Stimulated activated CD4-positive, alpha-beta T cell treated with anti-CD3 and anti-CD28 coated beads, Interleukin-4, amount 100 ng/mL, for 4 hours (primary cell): ENCODE results near the gene MED14.
A peak's percentile ranks its signal among the peaks of the same experiment; 100 is the strongest.
"Not testable (repeated sequence)": the region's sequence is repeated elsewhere in the genome, so short reads cannot be mapped to it uniquely, and the experiment has no call there.

Experiments
- DNase-seq, 2 experiments: peaks; one replicate each; pipeline ENCODE4 v3.0.0-alpha.2; 2020

MED14 gene

DNA sequence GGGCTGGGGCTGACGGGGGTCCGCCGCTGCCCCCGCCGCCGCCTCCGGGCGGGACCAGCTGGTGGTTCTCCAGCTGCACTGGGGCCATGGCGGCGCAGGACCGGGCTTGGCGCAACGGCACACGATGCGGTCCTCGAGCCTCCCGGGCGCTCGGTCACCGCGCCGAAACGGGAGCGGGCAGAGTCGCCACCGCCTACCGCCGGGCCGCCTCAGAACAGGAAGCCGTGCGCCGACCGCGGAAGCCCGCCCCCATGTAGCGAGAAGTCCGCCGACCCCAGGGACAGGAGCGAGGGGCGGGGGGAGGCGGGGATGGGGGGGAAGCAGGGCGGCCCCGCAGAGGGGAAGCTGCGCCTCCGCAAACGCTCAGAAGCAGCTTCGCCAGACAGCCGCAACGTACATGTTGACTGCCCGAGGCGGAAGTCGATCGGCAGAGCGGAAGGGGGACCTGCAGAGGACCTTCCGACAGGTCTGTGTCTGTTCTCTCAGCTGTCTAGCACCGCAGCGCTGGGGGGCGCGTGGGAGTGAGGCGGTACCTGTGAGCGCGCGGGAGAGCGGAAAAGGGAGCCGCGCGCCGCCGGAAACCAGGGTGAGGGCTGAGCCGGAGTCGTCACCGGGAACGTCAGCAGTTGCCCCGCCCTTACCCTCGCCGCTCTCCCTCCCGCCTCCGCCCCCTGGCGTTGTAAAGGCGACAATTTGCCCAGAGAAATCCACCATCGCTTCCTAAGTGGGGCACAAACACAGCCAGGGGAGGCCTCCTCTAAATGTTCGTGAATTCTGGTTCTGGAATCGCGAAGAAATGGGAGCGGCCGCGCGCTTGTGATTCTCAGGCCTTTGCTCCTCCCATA is at the start of gene MED14:
Gene MED14, minus strand, starts transcription at position 218 of the 845 bp plus-strand sequence. Its CDS starts 130 bp downstream, at position 88.
- peak; percentile 85 to 90 for DNase-seq

DNA sequence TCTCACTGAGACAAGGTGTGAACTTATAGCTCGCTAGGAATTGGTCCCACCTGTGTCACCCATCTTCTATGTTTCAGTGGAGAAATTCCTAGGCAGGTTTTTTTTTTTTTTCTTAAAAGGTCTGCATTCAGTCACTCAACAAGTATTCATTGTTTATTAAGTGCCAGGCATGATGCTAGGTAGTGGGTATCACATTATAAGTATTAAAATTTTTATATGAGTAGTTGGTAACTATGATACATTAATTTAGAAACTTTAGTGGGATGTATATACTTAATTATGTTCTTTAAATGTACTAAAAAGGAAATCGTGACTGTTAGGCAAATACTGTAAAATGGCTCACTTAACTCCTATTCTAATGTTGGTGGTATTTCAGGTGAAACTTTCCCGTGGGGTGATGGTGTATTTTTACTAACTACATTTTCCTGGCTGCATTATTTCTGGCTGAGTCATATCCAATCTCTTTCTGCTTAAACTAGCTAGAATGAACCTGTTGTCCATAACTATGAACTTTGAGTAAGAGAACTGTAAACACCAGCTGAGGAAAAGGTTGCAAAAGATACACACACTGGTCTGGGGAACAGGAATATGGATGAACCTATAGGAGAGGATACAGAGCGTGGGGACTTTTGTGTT is 49.3 kb upstream of the MED14 start:
- DNase-seq: no peak

DNA sequence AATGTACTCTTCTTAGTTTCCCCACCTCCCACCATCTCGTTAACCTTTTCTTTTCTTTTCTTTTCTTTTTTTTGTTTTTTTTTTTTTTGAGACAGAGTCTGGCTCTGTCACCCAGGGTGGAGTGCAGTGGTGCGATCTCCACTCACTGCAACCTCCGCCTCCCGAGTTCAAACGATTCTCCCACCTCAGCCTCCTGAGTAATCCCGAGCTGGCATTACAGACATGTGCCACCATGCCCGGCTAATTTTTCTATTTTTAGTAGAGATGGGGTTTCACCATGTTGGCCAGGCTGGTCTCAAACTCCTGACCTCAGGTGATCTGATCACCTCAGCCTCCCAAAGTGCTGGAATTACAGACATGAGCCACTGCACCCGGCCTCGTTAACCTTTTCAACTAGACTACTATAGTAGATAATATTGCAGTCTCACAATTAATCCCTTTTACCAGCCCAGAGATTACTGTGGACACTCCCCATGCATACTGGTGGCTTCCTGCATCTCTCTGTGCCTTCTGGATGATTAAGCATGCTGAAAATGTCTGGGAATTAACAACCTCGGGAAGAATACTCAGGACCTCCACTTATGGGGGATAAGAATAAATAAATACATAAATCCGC is 47.4 kb upstream of the MED14 start:
- DNase-seq: not testable (repeated sequence)

DNA sequence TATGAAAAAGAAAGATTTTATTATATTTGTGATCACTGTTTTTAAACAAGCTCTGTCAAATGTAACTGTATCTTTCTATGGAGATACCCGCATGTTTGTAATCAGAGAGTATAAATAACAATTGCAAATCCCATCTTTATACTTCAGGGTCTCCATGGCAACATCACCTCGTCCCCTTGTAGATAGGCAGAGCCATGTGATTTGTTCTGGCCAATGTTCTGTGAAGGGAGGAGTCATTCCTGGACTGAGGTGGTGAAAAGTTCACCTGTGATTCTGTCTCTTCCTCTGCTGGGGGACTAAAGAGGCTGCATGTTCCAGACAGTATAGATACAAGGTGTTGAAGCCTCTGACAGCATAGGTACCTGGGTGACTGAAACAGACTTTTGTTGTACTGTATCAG is 45.6 kb upstream of the MED14 start:
- DNase-seq: no peak

DNA sequence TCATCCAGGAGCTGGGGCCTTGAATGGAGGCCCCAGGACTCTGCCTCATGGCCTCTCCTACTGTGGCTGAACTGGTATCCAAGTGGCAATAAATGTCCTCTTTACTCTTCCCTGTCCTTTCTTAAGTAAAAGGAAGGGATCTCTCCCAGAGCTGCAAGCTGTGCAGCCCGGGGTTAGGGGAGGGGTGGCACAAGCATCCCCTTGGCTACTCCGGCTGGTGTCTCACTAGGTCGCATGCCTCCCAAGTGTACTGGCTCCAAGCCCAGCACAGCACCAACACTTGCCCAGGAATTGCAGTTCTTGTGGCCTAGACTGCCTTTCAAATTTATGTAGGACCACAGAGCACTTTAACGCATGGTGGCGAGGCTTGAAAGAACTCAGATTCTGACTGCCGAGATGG is 44.7 kb upstream of the MED14 start:
- DNase-seq: no peak

DNA sequence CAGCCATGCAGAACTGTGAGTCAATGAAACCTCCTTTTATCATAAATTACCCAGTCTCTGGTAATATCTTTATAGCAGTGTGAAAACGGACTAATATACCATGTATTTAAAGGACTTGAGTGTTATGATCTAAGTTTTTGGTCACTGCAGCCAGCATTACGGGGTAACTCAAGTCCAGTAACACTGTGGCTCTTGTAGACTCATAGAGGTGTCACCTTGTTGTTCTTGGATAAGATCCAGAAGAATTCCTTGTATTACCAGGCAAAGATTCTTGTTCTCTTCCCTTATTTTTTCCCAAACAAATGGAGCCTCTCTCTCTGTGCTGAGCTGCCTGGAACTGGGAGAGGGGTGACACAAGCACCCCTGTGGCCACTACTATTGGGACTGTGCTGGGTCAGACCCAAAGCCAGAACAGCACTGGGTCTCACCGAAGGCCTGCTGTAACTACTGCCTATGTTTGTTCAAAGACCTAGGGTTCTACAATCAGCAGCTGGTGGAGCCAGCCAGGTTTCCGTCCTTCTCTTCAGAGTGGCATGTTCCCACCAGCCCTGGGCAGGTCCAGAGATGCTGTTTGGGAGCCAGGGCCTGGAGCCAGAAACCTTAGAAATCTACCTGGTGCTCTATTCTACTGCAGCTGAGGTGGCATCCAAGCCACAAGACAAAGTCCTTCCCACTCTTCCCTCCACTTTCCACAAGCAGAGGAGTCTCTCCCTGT is 43.7 kb upstream of the MED14 start:
- no peak for DNase-seq

DNA sequence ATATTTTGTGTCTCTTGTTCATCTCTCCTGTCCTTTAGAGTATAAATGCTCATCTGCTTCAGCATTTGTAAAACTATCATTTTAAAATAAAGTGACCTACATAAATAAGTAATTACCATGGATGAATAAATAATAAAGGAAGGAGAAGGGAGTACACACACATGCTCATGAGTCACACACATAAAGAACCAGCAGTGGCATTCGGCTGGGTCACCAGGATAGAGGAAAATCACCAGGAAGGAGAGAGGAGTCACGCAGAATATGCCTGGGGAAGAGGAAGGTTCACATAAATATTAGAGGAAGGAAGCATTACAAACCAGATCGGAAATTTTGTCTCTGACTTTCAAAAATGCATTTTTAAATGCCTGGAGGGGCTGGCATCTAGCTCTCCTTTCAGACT is 38.5 kb upstream of the MED14 start:
- DNase-seq: no peak

DNA sequence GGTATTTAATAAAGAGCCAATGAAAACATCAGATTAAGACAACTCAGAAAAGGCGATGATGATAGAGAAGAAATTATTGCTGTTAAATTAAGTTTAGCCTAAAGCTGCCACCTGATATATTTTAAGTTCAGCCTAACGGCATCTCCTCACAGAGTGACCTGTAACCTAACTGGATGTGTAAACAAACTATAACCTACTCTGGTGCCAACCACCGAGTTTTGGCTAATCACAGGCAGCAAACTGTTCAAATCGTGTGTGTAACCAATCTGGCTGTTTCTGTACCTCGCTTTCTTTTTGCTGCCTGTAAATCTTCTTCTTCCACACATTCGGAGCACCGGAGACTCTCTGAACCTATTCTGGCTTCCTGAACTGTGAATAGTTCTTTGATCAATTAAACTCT is 37.8 kb upstream of the MED14 start:
- no peak for DNase-seq

DNA sequence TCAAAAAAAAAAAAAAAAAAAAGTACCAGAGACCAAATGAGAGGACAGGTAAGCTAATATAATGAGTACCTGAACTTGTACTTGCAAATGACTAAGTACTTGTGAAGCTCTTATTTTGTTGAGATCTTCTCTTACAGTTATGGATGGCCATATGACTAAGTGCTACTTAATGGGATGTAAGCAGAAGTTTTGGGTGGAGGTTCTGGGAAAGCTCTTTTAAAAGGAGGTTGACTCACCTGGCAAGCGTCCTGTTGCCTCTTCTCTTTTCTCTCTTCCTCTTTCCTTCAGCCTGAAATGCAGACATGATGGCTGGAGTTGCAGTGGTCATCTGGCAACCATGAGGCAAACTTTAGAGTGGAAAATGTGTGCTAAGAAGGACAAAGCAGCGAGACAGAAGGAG is 36.9 kb upstream of the MED14 start:
- no peak for DNase-seq

DNA sequence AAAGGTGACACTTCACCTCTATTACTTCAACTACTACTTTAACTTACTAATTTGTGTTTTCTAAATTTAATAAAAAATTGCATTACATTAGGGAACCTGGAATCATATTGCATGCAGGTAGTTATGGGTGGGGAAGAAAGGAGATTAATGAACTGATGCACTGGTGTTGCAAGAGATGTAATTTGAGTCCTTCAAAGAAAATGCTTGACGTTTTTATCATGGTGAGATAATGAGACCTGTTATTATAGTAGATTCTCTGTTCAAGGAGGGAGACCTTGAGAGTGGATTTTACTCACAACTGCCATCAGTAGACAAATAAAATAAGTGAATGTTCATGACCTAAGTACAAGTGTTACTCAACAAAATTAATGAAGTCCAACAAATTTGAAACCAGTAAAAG is 26.4 kb upstream of the MED14 start:
- DNase-seq: no peak

DNA sequence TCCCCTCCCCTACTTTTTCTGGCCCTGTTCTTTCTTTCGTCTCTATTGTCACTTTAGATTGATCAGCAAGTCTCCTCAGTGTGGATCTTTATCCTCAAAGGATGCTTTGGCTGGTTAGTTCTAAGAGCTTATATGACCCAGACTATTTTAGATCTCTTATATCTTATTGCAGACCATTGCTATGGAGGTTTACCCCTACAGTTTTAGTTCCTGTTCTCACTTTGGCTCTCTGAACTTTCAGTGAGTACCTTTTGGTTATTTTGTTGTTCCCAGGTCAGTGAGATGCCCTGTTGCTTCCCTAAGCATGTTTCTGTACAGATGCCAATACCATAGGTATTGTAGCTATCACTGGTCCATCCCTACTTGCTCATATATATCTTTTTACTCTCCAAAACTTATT is 24.0 kb upstream of the MED14 start:
- DNase-seq: no peak

DNA sequence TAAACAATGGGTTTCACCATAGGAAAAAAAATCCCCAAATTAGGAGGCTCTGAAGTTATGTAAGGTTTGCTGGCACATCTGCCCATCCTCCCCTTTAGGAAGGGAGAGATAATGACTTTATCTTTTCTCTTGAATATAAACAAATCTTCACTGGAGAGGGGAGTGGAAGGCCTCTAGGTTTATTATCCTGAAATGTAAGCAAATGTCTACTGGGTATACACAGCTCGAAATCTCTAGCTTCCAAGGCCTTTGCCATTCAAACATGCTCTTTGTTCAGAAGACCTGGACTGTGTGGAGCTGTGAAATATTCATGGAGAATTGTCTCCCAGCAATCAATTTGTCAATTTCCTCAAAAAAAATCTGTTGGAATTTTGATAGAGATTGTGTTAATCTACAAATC is 21.7 kb upstream of the MED14 start:
- no peak for DNase-seq

DNA sequence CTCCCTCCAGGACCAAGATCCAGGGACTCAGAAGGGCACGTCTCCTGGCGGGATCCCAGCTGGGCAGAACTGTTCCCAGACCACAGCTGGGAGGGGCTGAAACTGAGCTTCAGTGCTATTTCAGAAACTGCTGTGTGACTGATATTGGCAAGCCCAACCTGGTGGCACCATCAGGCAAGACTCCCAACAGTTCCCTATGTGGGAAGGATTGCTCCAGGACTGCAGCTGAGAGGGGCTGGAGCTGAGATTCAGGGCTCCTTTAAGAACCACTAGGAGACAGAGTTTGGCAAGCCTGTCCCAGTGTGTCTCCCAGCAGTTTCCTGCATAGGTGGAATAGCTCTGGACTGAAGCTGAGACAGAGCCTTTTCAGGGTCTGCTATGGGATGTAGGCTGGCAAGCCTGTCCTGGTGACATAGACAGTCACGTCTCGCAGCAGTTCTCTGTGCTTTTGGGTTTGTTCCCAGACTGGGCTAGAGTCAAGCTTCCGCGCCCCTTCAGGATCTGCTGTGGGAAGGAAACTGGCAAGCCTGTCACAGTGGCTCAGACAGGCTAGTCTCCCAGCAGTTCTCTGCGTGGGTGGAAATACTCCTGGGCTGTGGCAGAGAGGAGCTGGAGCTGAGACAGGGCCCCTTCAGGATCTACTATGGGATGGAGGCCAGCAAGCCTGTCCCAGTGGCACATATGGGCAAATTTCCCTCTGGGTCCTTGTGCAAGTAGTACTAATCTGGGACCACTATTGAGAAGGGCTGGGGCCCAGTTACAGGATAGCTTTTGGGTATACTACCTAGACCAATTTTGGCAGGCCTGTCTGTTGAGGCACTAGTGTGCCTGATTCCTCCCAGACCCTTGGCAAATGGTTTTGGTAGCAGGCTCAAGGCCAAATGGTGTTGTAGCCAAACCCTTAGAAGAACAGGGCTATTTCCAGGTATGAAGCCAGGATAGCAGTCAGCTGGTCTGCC is 20.2 kb upstream of the MED14 start:
- DNase-seq: no peak

DNA sequence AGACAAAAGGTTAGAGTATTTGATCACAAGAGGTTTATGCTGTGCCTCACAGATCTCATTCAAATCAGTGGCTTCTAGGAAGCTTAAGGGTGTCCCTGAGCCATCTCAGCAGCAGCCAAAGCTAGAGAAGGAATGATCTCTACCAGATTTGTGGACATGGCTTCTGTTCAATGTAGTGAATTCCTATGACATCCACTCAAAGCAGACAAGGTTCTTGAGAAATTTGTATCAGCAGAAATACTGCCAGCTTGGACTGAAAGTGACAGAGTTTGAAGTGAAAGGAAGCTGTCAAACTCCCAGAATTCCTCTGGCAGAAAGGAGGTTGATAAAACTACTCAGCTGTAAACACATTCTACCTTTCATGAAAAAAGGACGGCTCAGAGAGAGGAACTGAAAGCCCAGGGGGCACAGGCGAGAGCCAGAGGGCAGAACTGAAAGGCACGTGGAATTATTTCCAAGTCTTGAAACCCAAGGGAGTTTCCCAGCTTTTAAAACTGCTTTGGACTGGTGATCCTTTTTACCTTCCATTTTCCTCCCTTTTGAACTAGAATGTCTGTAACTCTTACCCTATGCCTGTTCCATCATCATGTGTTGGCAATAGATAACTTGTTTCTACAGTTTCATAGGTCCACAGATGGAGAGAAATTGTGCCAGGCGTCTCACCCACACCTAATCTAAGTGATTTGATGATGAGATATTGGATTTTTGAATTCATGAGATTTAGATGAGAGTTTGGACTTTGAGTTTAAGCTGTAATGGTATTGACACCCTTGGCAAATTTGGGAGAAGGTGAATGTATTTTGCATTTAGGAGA is 14.5 kb upstream of the MED14 start:
- DNase-seq: no peak

DNA sequence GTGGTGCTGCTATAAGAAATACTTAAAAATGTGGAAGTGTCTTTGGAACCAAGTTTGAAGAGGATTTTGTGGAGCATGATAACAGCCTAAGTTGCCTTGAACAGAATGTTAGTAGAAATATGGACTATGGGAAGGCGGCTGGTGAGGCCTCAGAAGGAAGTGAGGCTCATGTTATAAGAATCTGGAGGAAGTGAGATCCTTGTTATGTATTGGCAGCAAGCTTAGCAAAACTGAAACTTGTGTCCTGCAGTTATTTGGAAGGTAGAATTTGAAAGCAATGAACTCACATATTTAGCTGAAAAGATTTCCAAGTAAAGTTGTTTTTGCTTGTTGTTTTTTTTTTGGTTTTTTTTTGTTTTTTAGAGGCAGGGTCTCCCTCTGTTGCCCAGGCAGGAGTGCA is 13.6 kb upstream of the MED14 start:
- no peak for DNase-seq

DNA sequence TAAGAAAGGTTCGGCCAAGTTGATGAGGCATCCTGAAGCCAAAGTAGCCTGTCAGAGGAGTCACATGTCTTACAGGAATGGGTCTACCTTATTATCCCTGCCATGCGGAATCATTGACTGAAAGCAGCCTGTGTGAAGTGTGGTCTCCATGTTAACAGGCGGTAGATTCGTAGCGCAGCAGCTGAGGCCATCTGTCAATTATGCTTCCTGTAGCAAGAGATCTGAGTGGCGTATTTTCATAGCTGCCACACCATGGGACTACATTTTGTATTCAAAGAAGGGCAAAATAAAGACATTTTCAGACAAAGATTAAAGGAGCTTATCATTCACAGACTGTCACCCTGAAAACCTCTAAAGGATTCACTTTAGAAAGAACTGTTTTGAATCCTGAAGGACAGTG is 11.2 kb upstream of the MED14 start:
- DNase-seq: no peak

DNA sequence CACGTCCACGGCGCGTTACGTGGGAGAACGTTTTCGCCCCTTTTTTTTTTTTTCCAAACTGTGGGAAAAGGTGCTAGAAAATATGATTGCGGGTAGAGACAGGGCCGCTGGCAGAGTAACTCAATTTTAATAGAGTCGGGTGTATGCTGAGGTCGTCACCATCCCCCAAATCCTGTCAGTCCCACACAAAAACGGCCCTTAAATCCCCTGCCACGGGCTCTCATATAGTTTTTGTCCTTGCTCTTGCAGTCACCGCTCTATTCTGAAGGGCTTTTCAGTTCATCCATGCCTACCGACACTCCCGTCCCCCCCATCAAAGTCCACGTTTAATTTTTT is 796 bp upstream of the MED14 start:
- DNase-seq: no peak

DNA sequence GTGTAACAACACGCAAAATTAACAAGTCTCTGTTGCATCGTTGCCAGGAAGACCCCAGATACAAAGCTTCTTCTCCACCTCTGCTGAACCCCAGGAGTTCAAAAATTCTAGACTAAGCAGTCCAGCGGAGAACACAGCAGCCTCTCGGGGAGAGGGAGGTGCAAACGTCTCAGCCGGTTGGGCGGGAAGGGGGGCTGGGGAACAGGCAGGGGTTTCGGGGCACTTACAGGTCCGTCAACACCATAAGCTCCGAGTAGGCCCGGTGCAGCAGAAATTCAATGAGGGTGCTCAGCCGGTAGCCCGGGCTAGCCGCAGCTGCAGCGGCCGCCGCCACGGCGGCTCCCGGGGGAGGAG is 394 bp downstream of the MED14 start:
- peak in 1 of 2 experiments; percentile 10 for DNase-seq

DNA sequence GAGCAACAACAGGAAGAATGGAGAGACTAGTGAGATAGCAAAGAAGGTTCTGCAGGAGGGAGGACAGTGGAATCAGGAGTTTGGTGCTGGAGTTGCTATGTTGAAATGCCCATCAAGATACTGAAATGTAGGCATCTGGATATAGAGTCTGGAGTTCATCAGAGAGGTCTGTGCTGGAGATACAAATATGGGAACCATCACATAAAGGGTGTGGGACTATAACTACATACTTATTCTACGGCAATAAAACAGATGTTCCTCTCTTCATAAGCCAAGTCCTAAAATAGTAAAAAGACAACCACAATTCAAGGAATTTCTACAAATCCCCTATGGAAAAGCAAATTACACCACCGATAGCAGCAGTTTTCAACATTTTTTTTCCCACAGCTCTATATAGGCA is 1.6 kb downstream of the MED14 start:
- no peak for DNase-seq

DNA sequence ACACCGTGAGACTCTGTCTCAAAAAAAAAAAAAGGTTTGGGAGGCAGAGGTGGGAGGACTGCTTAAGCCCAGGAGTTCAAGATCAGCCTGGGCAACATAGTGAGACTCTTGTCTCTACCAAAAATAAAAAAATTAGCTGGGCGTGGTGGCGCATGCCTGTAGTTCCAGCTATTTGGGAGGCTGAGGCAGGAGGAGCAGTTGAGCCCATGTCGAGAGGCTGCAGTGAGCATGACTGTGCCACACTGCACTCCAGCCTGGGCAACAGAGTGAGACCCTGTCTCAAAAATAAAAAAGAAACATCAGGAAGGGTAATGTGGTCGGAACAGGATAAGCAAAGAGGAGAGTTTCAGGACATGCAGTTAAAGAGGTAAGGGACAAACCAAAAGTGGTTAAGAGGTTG is 2.8 kb downstream of the MED14 start:
- not testable (repeated sequence) for DNase-seq
